BLaER1 treated with 17β-estradiol and CSF1 and Interleukin-3, amounts not matched to agents 10 nM and 100 nM (cell line): ENCODE measurements around the gene GZMM.

Source experiments
- H3K27ac ChIP-seq, 11 experiments: shearing (Covaris generic); formaldehyde crosslinking; 2 replicates each; pipeline ENCODE4 v1.8.1; 2022
- H3K27me3 ChIP-seq, 11 experiments: shearing (Covaris generic); formaldehyde crosslinking; 2 replicates each; pipeline ENCODE4 v1.8.1; 2022
- H3K36me3 ChIP-seq, 11 experiments: shearing (Covaris generic); formaldehyde crosslinking; 2 replicates each; pipeline ENCODE4 v1.8.1; 2022
- H3K4me1 ChIP-seq, 10 experiments: shearing (Covaris generic); formaldehyde crosslinking; 2 replicates each; pipeline ENCODE4 v1.8.1; 2022
- H3K4me2 ChIP-seq, 11 experiments: shearing (Covaris generic); formaldehyde crosslinking; 2 replicates each; pipeline ENCODE4 v1.8.1; 2022
- H3K4me3 ChIP-seq, 10 experiments: shearing (Covaris generic); formaldehyde crosslinking; 2 replicates each; pipeline ENCODE4 v1.8.1; 2022
- H3K9ac ChIP-seq, 11 experiments: shearing (Covaris generic); formaldehyde crosslinking; 2 replicates each; pipeline ENCODE4 v1.8.1; 2022
- H3K9me3 ChIP-seq, 11 experiments: shearing (Covaris generic); formaldehyde crosslinking; replicated peaks in 1 of 11; 2 replicates each; pipeline ENCODE4 v1.8.1; 2022
- H4K20me1 ChIP-seq, 11 experiments: shearing (Covaris generic); formaldehyde crosslinking; 2 replicates each; pipeline ENCODE4 v1.8.1; 2022
- Cebpa-rat ChIP-seq, 11 experiments: shearing (Covaris generic); IDR thresholded peaks; 2 replicates each; pipeline ENCODE4 v1.8.1; 2022

Gene GZMM

DNA sequence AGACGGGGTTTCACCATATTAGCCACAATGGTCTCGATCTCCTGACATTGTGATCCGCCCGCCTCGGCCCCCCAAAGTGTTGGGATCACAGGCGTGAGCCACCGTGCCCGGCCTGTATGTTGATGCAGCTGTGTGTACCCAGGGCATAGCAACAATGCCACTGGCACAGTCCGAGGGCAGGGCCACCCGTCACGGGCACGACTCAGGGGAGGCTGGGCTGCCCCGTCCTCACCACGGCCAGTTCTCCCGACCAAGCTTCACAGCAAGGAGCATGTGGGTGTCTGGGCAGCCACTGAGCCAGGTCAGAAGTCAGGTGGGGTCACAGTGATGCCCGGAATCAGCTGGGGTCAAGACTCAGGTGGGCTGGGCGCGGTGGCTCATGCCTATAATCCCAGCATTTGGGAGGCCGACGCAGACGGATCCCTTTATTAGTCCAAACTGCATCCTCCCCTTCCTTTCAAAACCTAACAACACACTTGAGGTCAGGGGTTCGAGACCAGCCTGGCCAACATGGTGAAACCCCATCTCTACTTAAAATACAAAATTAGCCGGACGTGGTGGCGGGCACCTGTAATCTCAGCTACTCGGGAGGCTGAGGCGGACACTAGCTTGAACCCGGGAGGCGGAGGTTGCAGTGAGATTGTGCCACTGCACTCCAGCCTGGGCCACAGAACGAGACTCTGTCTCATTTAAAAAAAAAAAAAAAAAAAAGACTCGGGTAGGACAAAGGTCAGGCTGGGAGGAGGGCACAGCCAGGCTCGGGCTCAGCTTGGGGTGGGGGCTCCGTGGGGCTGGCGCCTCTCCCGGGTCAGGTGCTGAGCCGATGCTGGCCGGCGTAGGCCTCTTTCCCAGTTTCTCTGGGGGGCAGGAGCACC, 13.5 kb upstream of the GZMM start:
- Histone ChIP-seq H3K27ac (peak overlapping the region in 10 of 11 experiments; percentile 80 to 93 (median 87); a peak in 21 of 22 replicates), H3K4me1 (peaks cover 18 to 34% (median 22%) of the 10 kb centered on the region in 10 experiments), H4K20me1 (peaks cover 20 to 37% (median 35%) of the 10 kb centered on the region in 11 experiments), H3K4me2 (peak overlapping the region; percentile 77 to 95 (median 88)), H3K4me3 (peak overlapping the region; percentile 80 to 100 (median 96)), H3K27me3 (no peaks in the 10 kb centered on the region), H3K9me3 (no peaks in the 10 kb centered on the region), H3K9ac (peak overlapping the region; percentile 85 to 96 (median 92)), H3K36me3 (peaks cover 5 to 16% (median 7%) of the 10 kb centered on the region in 11 experiments)
- no peak for TF ChIP-seq Cebpa-rat (IDR thresholded peaks at IDR 0.05)

DNA sequence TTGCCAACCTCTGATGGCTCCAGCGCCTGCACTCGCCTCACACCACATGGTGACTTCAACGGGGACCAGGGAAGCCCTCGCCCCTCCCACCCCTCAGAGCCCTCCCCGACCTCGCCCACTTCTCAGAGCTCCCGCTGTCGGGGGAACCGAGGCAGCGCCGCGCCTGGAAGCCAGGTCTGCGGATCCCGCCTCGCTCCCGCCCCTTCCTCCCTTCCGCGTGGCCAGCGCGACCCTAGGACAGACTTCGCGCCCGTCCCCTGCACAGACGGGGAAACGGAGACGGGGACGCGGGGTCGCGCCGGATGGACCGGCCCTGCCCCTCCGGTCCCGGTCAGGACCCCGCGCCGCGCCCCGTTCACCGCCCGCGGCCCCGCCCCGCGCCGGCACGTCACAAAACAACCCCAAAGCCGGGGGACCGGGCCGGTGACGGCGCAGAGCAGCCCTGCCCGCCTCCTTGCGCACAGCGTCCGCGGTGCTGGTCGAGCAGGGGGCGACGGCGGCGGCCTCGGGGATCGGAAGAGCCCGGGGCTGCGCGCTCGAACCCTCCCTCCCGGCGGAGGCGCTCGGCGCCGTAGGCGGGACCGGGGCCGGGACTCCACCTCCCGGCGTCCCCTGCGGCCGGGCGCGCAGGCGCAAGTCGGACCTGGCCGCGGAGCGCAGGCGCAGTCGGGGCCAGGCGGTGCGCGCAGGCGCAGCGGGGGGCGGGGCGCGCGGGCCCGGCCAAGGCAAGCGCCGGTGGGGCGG, 12.7 kb upstream of the GZMM start:
- Histone ChIP-seq H3K27ac (peak overlapping the region; percentile 80 to 93 (median 87)), H4K20me1 (peaks cover 28 to 45% (median 43%) of the 10 kb centered on the region in 11 experiments), H3K4me1 (peaks cover 18 to 35% (median 22%) of the 10 kb centered on the region in 10 experiments), H3K9me3 (no peaks in the 10 kb centered on the region), H3K27me3 (no peaks in the 10 kb centered on the region), H3K9ac (peak overlapping the region; percentile 85 to 96 (median 92)), H3K4me3 (peak overlapping the region; percentile 80 to 100 (median 96)), H3K36me3 (peaks cover 13 to 24% (median 15%) of the 10 kb centered on the region in 11 experiments), H3K4me2 (peak overlapping the region; percentile 77 to 99 (median 90))
- no peak for TF ChIP-seq Cebpa-rat (IDR thresholded peaks at IDR 0.05)

DNA sequence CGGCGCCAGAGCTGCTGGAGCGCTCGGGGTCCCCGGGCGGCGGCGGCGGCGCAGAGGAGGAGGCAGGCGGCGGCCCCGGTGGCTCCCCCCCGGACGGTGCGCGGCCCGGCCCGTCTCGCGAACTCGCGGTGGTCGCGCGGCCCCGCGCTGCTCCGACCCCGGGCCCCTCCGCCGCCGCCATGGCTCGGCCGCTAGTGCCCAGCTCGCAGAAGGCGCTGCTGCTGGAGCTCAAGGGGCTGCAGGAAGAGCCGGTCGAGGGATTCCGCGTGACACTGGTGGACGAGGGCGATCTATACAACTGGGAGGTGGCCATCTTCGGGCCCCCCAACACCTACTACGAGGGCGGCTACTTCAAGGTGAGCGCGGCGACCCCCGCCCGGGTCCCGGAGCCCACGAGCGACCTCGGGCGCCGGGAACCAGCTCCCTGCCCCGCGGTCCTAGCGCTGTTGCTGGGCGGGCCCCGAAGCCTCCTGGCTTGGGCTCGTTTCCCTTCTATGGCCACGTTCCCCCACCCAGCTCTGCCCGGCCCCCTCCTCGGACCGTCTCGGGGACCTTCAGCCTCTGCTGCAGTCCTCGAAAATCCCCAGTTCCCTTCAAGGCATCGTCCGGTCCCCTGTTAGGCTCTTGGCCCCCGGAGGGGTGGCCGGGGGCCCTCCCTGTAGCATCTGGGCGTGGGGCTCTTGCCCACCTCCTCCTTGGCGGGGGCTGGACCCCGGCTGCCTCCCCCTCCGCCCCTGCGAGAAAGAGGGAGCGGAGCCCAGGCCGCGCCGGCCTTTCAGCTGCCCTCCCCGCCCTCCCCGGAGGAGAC, 11.9 kb upstream of the GZMM start, which contains the start of gene CDC34:
TSS of gene CDC34 (plus strand) at position 8 of the 808 bp plus-strand sequence. CDS start at position 180, 172 bp downstream.
- peaks cover 21 to 32% (median 22%) of the 10 kb centered on the region in 11 experiments for H3K36me3 ChIP-seq
- H4K20me1 ChIP-seq = peaks cover 36 to 53% (median 50%) of the 10 kb centered on the region in 11 experiments
- H3K4me2 ChIP-seq = peak within 1 kb of the TSS; percentile 95 to 100 (median 99)
- H3K9ac ChIP-seq = peak within 1 kb of the TSS; percentile 85 to 96 (median 92)
- TF ChIP-seq Cebpa-rat (IDR thresholded peaks at IDR 0.05) = no peak
- H3K27ac ChIP-seq = peak within 1 kb of the TSS; percentile 80 to 93 (median 87)
- H3K4me3 ChIP-seq = peak within 1 kb of the TSS; percentile 80 to 100 (median 96)
- peaks cover 18 to 35% (median 22%) of the 10 kb centered on the region in 10 experiments for H3K4me1 ChIP-seq
- H3K27me3 ChIP-seq = no peaks in the 10 kb centered on the region
- H3K9me3 ChIP-seq = no peaks in the 10 kb centered on the region

DNA sequence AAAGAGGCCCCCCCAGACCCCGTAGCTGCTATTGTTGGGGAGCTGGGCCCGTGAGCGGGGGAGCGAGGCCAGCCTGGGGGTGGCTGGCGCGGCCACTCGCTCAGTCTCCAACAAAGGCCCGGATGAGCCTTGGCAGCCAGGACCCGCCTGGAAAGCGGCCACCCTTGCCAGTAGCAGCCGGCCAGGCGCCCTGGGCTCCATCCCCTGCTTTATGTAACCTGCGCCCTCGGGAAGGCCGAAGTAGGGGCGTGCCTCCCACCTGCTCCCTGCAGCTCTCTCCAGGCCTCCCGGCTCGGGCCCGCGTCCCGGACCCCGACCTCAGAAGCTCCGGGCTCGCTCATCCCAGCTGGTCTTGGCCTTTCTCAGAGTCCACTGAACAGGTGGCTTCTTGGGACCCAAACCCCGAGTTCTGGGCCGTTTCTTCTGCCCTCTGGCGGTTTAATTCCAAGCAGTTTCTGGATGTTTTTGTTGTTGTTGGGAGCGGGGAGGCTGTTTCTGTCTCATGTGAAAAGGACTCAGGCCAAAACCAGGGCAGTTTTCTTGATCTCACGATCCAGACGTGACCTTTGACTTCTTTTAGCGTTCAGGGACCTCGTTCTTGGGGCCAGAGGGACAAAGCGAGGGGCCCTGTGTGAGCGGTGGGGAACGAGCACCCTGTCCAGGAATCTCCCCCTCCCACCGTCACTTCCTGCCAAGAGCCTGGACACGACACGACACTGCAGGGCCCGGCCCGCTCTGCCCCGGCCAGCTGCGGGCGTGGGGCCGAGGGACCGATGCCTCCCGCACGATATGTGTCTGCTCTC, 11.1 kb upstream of the GZMM start:
- Histone ChIP-seq H4K20me1 (peaks cover 41 to 59% (median 53%) of the 10 kb centered on the region in 11 experiments), H3K36me3 (peaks cover 25 to 38% (median 28%) of the 10 kb centered on the region in 11 experiments), H3K27me3 (no peaks in the 10 kb centered on the region), H3K4me1 (peaks cover 18 to 37% (median 24%) of the 10 kb centered on the region in 10 experiments), H3K27ac (peak overlapping the region; percentile 72 to 93 (median 87)), H3K4me3 (peak overlapping the region; percentile 80 to 100 (median 96)), H3K9ac (peak overlapping the region; percentile 85 to 96 (median 92)), H3K9me3 (no peaks in the 10 kb centered on the region), H3K4me2 (peak overlapping the region; percentile 93 to 100 (median 99))
- TF ChIP-seq Cebpa-rat (IDR thresholded peaks at IDR 0.05) = no peak

DNA sequence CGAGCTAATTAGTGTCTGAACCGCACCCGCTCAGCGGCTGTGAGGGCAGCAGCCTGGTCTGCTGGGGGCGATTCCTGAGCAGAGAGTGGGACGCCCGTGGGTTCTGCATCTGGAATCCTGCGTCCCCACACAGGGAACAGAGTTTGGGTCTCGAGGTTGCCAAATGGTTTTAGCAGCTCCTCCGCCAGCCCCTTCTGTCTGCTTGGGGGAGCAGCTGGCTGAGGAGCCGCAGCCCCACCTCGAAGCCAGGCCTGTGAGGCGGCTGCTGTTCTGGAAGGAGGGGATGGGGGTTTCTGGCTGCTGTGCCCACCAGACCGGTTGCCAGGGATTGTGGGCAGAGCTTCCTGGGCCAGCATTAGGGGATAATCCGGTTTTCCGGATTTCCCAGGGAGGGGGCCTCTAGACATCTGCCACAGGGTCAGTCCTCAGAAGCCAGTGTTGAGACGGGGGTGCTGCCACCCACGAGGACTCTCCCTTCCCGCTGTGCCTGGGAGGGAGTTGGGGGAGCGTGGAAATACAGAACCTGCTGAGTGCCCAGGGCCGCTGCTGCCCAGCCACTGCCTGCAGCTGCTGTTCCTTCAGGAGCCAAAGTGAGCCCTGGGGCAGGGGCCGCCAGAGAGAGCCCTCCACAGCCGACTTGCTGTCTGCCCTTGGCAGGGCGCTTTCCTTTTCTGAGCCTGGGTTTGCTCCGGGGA, 10.3 kb upstream of the GZMM start:
- no peak for TF ChIP-seq Cebpa-rat (IDR thresholded peaks at IDR 0.05)

DNA sequence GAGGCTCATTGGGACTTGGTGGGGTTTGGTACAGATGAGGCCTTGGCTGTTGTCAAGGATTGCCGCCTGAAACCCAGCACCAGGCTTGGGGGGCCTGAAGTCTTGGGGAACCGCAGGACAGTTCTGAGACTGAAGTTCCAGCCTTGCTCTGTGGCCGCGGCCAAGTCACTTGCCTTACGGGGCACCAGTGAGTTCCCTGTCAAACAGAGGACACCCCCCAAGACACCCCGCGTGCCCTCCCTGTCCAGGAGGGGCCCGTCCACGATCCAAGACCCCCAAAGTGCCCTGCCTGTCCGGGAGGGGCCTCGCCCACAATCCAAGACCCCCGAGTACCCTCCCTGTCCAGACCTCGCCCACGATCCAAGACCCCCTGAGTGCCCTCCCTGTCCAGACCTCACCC, 9.8 kb upstream of the GZMM start:
- Histone ChIP-seq H3K27me3 (no peaks in the 10 kb centered on the region), H3K27ac (peak overlapping the region; percentile 15 to 93 (median 86); a peak in 16 of 22 replicates), H3K36me3 (peaks cover 36 to 52% (median 41%) of the 10 kb centered on the region in 11 experiments), H3K4me2 (peak overlapping the region; percentile 93 to 100 (median 99)), H3K4me3 (peak overlapping the region; percentile 80 to 100 (median 96); a peak in 17 of 20 replicates), H4K20me1 (peaks cover 53 to 72% (median 66%) of the 10 kb centered on the region in 11 experiments), H3K4me1 (peaks cover 18 to 46% (median 37%) of the 10 kb centered on the region in 10 experiments), H3K9me3 (no peaks in the 10 kb centered on the region), H3K9ac (peak overlapping the region; percentile 85 to 96 (median 92))
- TF ChIP-seq Cebpa-rat (IDR thresholded peaks at IDR 0.05) = no peak

More for the DNA sequence above, 10.3 kb upstream of the GZMM start:
- peaks cover 31 to 46% (median 35%) of the 10 kb centered on the region in 11 experiments for H3K36me3 ChIP-seq
- H3K4me3 ChIP-seq = peak overlapping the region; percentile 80 to 100 (median 96)
- peak overlapping the region; percentile 93 to 100 (median 99) for H3K4me2 ChIP-seq
- H4K20me1 ChIP-seq = peaks cover 48 to 66% (median 61%) of the 10 kb centered on the region in 11 experiments
- H3K9ac ChIP-seq = peak overlapping the region; percentile 85 to 96 (median 92)
- H3K27ac ChIP-seq = peak overlapping the region; percentile 72 to 93 (median 87)
- peaks cover 18 to 42% (median 31%) of the 10 kb centered on the region in 10 experiments for H3K4me1 ChIP-seq
- no peaks in the 10 kb centered on the region for H3K9me3 ChIP-seq
- H3K27me3 ChIP-seq = no peaks in the 10 kb centered on the region
